Vagina (tissue), 2 donors: ENCODE results near the gene LGR6. TPM values are rescaled to one million over a fixed set of nuclear protein-coding genes. Genes with fewer than 3 reads are reported as not detected.

Source experiments
- DNase-seq, 2 donors: peaks; one replicate each; pipeline ENCODE4 v3.0.0-alpha.2; 2017; ENCODE audit errors: extremely low spot score in 2 of 2
- H3K27ac ChIP-seq: fragments of 200-600 bp; sonication (generic); one replicate; pipeline ENCODE4 v1.5.1; 2019
- H3K27me3 ChIP-seq: fragments of 200-600 bp; sonication (generic); one replicate; pipeline ENCODE4 v1.5.1; 2019
- H3K36me3 ChIP-seq, 2 donors: fragments of 200-600 bp; sonication (generic); one replicate each; pipeline ENCODE4 v1.5.1; 2017 to 2019
- H3K4me1 ChIP-seq: fragments of 200-600 bp; sonication (generic); one replicate; pipeline ENCODE4 v1.5.1; 2019
- H3K4me3 ChIP-seq, 2 donors: fragments of 200-600 bp; sonication (generic); 1 replicate in 1 of 2; 2 replicates in 1 of 2; pipeline ENCODE4 v1.5.1; 2016 to 2019
- H3K9me3 ChIP-seq: fragments of 200-600 bp; sonication (generic); one replicate; pipeline ENCODE4 v1.5.1; 2019
- CTCF ChIP-seq, 3 experiments: fragments of 450-650 bp in 2 of 3; fragments of 200-600 bp in 1 of 3; sonication (generic) in 1 of 3; IDR thresholded peaks; one replicate each; pipeline ENCODE4 v1.5.1; 2017 to 2019; ENCODE audit warnings: antibody characterized with exemption in 3 of 3, mild to moderate bottlenecking in 2 of 3, moderate library complexity in 2 of 3
- POLR2A ChIP-seq, 2 donors: fragments of 450-650 bp; IDR thresholded peaks; one replicate each; pipeline ENCODE4 v1.6.1; 2017; ENCODE audit warnings: antibody characterized with exemption in 2 of 2, mild to moderate bottlenecking in 2 of 2, moderate library complexity in 2 of 2
- POLR2AphosphoS5 ChIP-seq, 2 donors: sonication (generic); formaldehyde crosslinking; IDR thresholded peaks; one replicate each; pipeline ENCODE4 v1.9.0; 2017; ENCODE audit warnings: antibody characterized with exemption in 2 of 2, mild to moderate bottlenecking in 2 of 2, low read depth in 1 of 2; ENCODE audit not compliant: insufficient read depth in 1 of 2
- intact Hi-C: fragments of 100-400 bp; cut with DNase I; formaldehyde crosslinking; loops from one replicate; pipeline ENCODE4 v1.15.1; 2023
- total RNA-seq: library from RNA; depleted of rRNA; stranded (reverse); fragments of >200 nt; gene quantifications from one replicate; pipeline ENCODE4 v1.2.3, GENCODE V29; 2016

The LGR6 gene
- total RNA-seq, 1 donor from 2014 or later, result 6.6 TPM

GRCh38 chr1:202205523-202206190 lies 12.1 kb downstream of the LGR6 start:
- TF ChIP-seq CTCF (IDR thresholded peaks at IDR 0.05) (no peak), POLR2A (IDR thresholded peaks at IDR 0.05) (no peak), POLR2AphosphoS5 (IDR thresholded peaks at IDR 0.05; ENCODE audit: insufficient read depth in 1 of 2, low read depth in 1 of 2) (no peak)
- Histone ChIP-seq H3K4me3 (no peak overlapping the region), H3K36me3 (no peaks in the 10 kb centered on the region), H3K9me3 (no peaks in the 10 kb centered on the region), H3K4me1 (peaks cover under 1% of the 10 kb centered on the region), H3K27me3 (no peaks in the 10 kb centered on the region), H3K27ac (no peak overlapping the region)
- intact Hi-C loops, result no loop called here
- DNase-seq, result no peak

- DNase-seq, result no peak
- no peaks in the 10 kb centered on the region for H3K9me3 ChIP-seq
- H3K27ac ChIP-seq, result no peak overlapping the region
- H3K4me1 ChIP-seq, result no peaks in the 10 kb centered on the region
- intact Hi-C loops, result no loop called here
- no peak overlapping the region for H3K4me3 ChIP-seq
- H3K36me3 ChIP-seq, result no peaks in the 10 kb centered on the region
- TF ChIP-seq POLR2A (IDR thresholded peaks at IDR 0.05), result no peak
- no peak for TF ChIP-seq CTCF (IDR thresholded peaks at IDR 0.05)
- no peaks in the 10 kb centered on the region for H3K27me3 ChIP-seq
Measured at GRCh38 chr1:202207292-202207691, 13.7 kb downstream of the LGR6 start.

DNA sequence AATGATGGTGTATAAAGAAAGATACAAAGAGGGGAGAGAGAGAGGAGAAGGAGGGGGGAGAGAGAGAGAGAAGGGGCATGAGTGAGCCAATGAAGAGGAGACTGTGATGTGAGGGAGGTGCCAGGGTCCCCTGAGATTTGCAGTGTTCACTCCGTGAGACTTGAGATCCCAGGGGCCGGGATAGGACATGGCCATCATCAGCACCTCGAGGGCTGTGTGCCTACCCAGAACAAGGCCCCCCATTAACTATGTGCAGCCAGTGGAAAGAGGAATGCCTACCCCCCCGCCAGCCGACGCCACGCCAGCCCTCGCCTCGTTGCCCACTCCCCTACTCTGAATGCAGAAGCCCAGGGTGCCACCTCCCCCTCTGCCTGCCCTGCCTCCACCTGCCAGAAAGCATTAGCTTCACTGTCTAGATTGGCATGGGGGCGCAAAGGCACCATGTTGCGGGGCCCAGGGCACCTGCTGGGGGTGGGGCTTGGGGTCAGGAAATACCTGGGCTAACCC lies 14.8 kb downstream of the LGR6 start:
- intact Hi-C loops, result no loop called here
- no peaks in the 10 kb centered on the region for H3K27me3 ChIP-seq
- H3K4me1 ChIP-seq, result no peaks in the 10 kb centered on the region
- H3K9me3 ChIP-seq, result no peaks in the 10 kb centered on the region
- DNase-seq, result no peak
- no peak for TF ChIP-seq POLR2AphosphoS5 (IDR thresholded peaks at IDR 0.05; ENCODE audit: insufficient read depth in 1 of 2, low read depth in 1 of 2)
- no peak for TF ChIP-seq POLR2A (IDR thresholded peaks at IDR 0.05)
- no peak for TF ChIP-seq CTCF (IDR thresholded peaks at IDR 0.05)
- no peak overlapping the region for H3K27ac ChIP-seq
- no peaks in the 10 kb centered on the region for H3K36me3 ChIP-seq
- no peak overlapping the region for H3K4me3 ChIP-seq

DNA sequence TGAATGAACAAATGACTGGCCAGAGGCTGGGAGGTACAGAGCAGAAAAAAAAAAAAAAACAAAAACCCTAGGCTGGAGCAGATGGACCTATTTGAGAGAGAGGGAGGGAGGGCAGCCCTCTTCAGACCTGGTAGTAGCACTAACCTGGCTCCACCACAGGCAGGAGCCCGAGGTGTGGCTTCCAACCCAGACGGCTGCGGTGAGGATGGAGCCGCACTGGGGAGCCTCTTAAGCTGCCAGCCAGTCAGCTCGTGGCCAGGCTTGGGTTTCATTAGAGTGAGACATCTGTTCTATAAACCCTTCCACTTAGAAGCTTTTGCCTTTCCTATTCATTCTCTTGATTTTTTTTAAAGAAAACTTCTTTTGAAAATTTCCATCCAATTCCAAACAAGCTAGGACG lies 16.8 kb downstream of the LGR6 start:
- H3K36me3 ChIP-seq, result no peaks in the 10 kb centered on the region
- intact Hi-C loops, result no loop called here
- peaks cover 4% of the 10 kb centered on the region for H3K4me1 ChIP-seq
- H3K4me3 ChIP-seq, result no peak overlapping the region
- TF ChIP-seq POLR2A (IDR thresholded peaks at IDR 0.05) (no peak), POLR2AphosphoS5 (IDR thresholded peaks at IDR 0.05; ENCODE audit: insufficient read depth in 1 of 2, low read depth in 1 of 2) (no peak), CTCF (IDR thresholded peaks at IDR 0.05) (no peak)
- no peak for DNase-seq
- no peak overlapping the region for H3K27ac ChIP-seq
- H3K9me3 ChIP-seq, result no peaks in the 10 kb centered on the region
- no peaks in the 10 kb centered on the region for H3K27me3 ChIP-seq

GRCh38 chr1:202210969-202211368 lies 17.4 kb downstream of the LGR6 start:
- no peaks in the 10 kb centered on the region for H3K36me3 ChIP-seq
- peaks cover 4% of the 10 kb centered on the region for H3K4me1 ChIP-seq
- DNase-seq, result no peak
- intact Hi-C loops, result no loop called here
- H3K27me3 ChIP-seq, result no peaks in the 10 kb centered on the region
- H3K4me3 ChIP-seq, result no peak overlapping the region
- no peak overlapping the region for H3K27ac ChIP-seq
- no peaks in the 10 kb centered on the region for H3K9me3 ChIP-seq
- TF ChIP-seq CTCF (IDR thresholded peaks at IDR 0.05), result no peak
- TF ChIP-seq POLR2AphosphoS5 (IDR thresholded peaks at IDR 0.05; ENCODE audit: insufficient read depth in 1 of 2, low read depth in 1 of 2), result no peak
- no peak for TF ChIP-seq POLR2A (IDR thresholded peaks at IDR 0.05)
